HG02938 (cell line): Measurements from ENCODE around the gene CTXND1.

Experiments used
- ATAC-seq: cut with Tn5 transposase; IDR thresholded peaks from one replicate; pipeline ENCODE4 v1.9.1; 2021; ENCODE audit warnings: mild to moderate bottlenecking, moderate library complexity; ENCODE audit not compliant: unreplicated experiment

The CTXND1 gene

DNA sequence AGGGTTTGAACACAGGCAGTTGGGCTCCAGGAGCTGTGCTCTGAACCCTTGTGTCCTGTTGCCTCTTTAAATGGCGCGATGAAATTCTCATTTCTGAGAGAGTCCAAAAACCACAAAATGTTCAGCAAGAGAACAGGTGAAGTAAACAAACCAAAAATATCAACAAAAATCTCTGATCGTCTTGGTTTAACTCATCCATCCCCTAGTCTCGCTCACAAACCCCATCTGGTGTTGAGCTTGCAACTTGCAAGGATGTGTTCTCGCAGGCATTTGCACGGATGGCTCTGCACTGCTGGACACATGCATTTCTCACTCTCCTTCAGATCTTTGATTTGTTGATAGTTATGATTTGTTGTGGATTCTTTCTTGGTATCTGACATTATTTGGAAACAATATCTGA, 68.1 kb downstream of the CTXND1 start:
- no peak for ATAC-seq

DNA sequence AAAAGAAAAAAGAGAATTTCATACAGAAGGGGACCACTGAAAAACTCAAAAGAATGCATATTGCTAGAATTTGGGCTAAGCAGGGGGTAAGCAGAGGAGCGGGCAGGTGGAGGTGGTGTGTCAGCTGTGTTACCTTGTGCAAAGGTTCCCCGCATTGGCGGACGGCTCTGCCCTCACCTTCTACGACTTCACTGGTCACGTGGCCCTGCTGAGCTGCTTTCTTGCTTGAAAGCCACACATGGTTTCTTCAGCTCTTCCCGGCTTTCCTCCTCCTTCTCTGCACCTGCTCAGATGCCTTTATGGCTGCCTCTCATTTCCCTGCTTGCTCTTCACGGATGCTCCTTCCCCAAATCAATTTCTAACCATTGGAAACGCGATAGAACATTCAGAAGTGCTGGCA, 68.7 kb downstream of the CTXND1 start:
- no peak for ATAC-seq

DNA sequence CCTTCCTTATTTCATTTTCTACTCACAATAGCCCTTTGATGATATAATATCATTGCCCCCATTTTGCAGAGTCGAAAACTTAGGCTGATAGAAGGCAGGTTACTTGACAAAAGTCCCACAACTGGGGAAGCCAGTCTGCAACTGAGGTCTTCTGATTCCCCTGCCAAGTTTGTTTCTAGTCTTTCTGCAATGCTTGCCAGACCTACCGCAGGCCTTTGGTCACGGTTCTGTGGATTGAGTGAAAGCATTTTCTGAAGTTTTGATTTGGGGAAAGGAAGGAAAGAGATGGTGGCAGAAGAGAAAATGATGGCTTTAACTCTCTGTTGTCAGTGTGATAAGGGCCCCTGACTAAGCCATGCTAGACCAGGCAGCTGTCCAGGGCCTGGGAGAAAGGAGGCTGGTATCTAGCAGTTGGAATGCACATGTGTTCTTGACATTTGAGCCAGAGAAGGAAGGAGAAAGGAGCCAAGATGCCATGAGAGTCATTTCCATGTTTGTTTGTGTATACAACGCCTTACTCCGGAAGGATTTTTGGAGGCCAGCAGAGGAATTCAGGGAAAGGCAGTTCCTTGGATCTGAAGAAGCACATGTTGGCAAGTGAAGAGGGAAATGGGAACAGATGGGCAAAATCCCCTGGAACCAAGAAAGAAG, 69.3 kb downstream of the CTXND1 start:
- no peak for ATAC-seq

- no peak for ATAC-seq
Observed at GRCh38 chr15:80180986-80181385, 71.0 kb downstream of the CTXND1 start.

DNA sequence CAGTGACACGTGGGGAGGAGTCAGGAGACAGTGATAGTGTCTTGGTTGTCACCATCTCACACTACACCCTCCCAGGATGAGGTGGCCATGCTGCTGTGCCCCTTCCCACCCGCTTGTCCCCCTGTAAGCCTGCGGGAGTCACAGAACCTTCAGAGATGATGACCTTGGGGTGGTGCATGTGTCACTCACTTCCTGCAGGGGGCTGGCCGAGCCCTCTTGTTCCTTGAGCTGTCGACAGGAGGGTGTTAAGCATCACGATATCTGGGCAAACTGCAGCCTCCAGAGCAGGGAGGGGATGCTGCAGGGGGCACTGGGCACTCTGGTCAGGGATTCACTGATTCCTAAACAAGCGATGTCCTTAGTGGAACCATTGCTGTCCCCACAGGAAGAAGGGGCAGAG, 71.5 kb downstream of the CTXND1 start:
- ATAC-seq = no peak

GRCh38 chr15:80179935-80180334, 72.1 kb downstream of the CTXND1 start:
- no peak for ATAC-seq

DNA sequence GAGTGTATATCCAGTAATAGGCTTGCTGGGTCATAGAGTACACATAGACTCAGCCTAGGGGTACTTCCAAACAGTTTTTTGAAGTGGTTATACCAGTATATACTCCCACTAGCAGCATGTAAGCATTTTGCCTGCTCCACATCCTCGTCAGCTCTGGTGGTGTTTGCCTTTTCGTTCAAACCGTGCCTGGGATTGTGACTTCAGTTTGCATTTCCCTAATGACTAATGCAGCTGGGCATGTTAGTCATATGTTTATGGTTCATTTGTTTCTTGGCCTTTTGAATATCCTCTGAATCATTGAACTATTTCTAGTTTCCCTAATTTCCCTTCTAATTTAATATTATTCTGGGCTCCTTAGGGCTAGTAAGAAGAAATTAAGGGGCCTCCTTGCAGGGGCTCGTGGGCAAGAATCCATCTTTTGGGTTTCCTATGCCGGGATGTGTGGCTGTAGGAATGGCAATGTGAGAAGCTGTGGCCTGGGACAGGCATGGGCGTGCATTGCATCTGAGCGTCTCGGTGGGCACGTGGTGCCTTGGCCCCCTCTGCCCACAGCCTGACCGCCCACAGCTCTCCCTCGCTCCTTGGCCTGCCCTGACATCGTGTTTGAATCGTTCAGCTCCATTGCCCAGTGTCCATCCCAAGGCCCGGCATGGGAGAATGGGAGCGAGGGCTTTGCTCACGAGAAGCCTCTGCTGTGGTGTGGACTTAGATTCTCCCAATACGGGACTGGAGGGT, 72.8 kb downstream of the CTXND1 start:
- ATAC-seq = no peak

- no peak for ATAC-seq
Observed at GRCh38 chr15:80177156-80177555, 74.9 kb downstream of the CTXND1 start.

DNA sequence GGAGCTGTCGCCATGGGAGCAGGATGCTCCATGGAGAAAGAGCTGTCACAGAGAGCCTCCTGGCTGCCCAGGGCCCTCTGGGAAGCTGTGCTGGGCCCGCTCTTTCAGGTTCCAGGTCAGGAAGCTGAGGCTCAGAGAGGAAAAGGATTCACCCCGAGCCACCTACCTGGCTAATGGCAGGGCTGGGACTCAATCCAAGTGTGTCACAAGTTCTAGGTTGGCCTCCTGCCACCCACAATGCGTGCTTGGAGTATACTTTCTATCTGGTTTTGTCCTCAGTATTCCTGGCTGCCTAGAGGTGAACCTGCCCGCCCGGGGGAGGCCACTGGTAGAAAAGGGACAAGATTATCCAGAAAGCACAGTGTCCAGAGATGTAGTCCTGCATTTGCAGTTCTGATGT, 75.6 kb downstream of the CTXND1 start:
- no peak for ATAC-seq

DNA sequence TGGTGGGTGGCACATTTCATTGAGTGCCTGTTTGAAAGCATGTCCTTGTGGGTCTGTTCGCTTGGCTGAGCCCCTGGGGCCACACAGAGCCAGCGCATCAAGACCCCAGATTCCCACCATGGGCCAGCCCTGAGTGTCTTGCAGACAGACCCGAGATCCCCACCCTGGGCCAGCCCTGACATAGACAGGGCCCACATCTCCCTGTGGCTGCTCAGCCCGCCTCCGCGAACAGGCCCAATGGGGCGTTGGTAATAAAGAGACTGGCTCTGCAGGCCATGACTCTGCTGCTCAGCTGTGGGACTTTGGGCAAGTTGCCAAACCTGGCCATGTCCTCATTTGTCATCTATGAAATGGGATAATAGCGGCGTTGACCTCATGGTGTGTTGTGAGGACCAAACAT, 76.6 kb downstream of the CTXND1 start:
- ATAC-seq = no peak

GRCh38 chr15:80174017-80174746, 77.8 kb downstream of the CTXND1 start:
- ATAC-seq = no peak

GRCh38 chr15:80173022-80173759, 78.8 kb downstream of the CTXND1 start:
- peak; percentile 61 for ATAC-seq

DNA sequence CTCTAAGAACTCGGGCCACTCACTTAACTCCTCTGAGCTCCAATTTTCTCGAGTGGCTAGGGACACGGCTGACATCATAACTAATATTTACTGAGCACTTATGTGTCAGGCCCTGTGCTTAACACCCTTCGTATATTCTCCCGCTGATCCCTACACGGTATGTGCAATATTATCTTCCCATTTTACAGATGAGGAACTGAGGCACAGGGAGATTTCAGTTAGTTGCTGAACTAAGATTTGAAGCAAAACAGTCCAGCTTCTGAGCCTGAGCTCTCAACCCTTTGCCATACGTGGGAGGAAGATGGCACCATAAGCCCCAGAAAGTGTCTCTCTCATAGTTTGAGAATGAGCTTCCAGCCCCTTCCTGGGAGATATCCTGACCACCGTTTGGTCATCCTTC, 79.6 kb downstream of the CTXND1 start:
- ATAC-seq = no peak

GRCh38 chr15:80171787-80172186, 80.2 kb downstream of the CTXND1 start:
- ATAC-seq = no peak

DNA sequence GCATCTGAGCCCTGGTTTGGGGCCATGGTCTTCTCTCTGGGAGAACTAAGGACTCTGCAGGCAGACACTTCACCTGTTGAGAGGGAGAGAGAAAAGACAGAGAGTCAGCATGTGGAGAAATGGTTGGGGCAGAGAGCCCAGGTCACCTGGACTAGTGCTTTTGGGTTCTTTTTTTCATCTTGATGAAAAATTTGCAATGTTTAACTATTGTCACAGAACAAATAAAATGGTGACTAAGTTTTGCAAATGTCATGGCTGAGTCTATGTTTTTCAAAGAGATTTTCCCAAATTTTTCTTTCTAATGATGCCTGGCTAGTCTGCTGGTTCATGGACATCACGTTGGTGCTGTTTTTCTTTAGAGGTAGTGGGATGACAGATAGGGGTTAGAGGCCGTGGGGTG, 81.4 kb downstream of the CTXND1 start:
- no peak for ATAC-seq

DNA sequence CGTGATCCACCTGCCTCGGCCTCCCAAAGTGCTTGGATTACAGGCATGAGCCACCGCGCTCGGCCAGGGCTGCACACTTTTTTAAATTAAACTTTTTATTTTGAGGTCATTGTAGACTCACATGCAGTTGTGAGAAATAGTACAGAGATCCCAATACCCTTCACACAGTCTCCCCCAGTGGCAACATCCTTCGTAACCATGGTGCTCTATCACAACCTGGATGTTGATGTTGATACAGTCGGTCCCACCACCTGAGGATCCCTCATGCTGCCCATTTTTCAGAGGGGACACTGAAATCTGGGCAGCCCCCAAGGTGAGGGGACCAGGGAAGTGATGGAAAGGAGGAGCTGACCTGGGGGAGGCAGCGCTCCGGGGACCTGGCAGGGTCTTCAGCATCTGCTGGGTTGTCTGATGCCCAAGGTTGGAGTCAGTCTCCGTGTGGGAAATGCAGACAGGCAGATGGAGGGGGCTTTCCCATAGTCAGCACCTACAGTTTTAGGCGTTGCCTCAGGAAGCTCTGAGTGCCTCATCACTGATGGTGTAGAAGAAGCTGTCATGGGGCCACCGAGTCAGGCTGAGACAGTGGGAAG, 82.2 kb downstream of the CTXND1 start:
- no peak for ATAC-seq

GRCh38 chr15:80168421-80168820, 83.6 kb downstream of the CTXND1 start:
- no peak for ATAC-seq

- no peak for ATAC-seq
Observed at GRCh38 chr15:80167936-80168335, 84.1 kb downstream of the CTXND1 start.

- ATAC-seq = no peak
Observed at GRCh38 chr15:80163897-80164296, 88.1 kb downstream of the CTXND1 start.

DNA sequence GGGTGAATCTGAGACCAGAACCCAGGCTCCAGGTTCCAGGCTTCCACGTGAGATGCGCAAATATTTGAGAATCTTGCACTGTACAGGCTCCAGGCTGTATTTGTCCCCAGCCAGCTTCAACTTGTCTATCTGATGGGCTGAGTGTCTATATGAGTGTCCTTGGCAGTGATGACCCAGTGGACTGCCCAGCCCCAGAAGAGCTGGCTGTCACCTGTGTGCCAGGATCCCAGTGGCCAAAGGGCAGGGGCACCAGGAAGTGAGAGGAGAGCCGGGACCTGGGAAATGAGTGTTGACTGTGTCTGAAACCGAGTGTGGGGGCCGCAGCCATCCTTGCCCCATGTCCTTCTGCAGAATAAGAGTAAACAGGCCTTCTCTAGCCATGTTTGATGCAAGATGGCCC, 88.8 kb downstream of the CTXND1 start:
- no peak for ATAC-seq

GRCh38 chr15:80162059-80162554, 89.9 kb downstream of the CTXND1 start:
- ATAC-seq = no peak
